ENCODE data around the gene EML6. TPM values are rescaled to one million over a fixed set of nuclear protein-coding genes. Genes with fewer than 3 reads are reported as not detected.

Gene EML6
- total and polyA plus RNA-seq, 7 donors = 0.38 to 9.3 (median 2.5) TPM

- Histone ChIP-seq H3K27me3 (ENCODE audit: insufficient read depth in 3 of 3, low read length in 2 of 3) (no peaks in the 10 kb centered on the region), H3K36me3 (ENCODE audit: insufficient read depth in 1 of 2, low read depth in 1 of 2) (no peaks in the 10 kb centered on the region), H3K27ac (no peak overlapping the region), H3K4me3 (no peak overlapping the region), H3K9me3 (no peaks in the 10 kb centered on the region), H3K4me1 (peaks cover 22% of the 10 kb centered on the region)
- ATAC-seq = no peak
- 70 to 74% (median 72%) methylated on average over 11 of the region's 11 CpGs for WGBS, 3 donors
- no peak for TF ChIP-seq CTCF (IDR thresholded peaks at IDR 0.05)
- DNase-seq = no peak
- intact Hi-C loops (cut with DNase I) = loop anchor here in 1 of 2 donors (5.0 kb wide), 1 partner anchor 275 kb away; no protein-coding TSS in a partner anchor
Measured at GRCh38 chr2:54897420-54898310, 174.2 kb downstream of the EML6 start.

- H3K27me3 ChIP-seq (ENCODE audit: insufficient read depth in 3 of 3, low read length in 2 of 3) = no peaks in the 10 kb centered on the region
- H3K36me3 ChIP-seq (ENCODE audit: insufficient read depth in 1 of 2, low read depth in 1 of 2) = no peaks in the 10 kb centered on the region
- intact Hi-C loops (cut with DNase I) = loop anchor here in 1 of 2 donors (5.0 kb wide), 1 partner anchor 274 kb away; no protein-coding TSS in a partner anchor
- DNase-seq (no peak), ATAC-seq (no peak)
- H3K9me3 ChIP-seq = no peaks in the 10 kb centered on the region
- no peak overlapping the region for H3K27ac ChIP-seq
- peaks cover 27% of the 10 kb centered on the region for H3K4me1 ChIP-seq
- no peak overlapping the region for H3K4me3 ChIP-seq
- TF ChIP-seq CTCF (IDR thresholded peaks at IDR 0.05) = no peak
- 84 to 87% (median 86%) methylated on average over 7 of the region's 7 CpGs for WGBS, 3 donors
Measured at GRCh38 chr2:54898456-54899226, 175.2 kb downstream of the EML6 start.

- Histone ChIP-seq H3K27ac (peak overlapping the region; percentile 64), H3K9me3 (no peaks in the 10 kb centered on the region), H3K36me3 (ENCODE audit: insufficient read depth in 1 of 2, low read depth in 1 of 2) (no peaks in the 10 kb centered on the region), H3K4me1 (peaks cover 35% of the 10 kb centered on the region), H3K27me3 (ENCODE audit: insufficient read depth in 3 of 3, low read length in 2 of 3) (no peaks in the 10 kb centered on the region), H3K4me3 (no peak overlapping the region)
- WGBS, 3 donors = 75 to 83% (median 76%) methylated on average over 5 of the region's 5 CpGs
- intact Hi-C loops (cut with DNase I) = loop anchor here (5.0 to 10.0 kb wide), 4 partner anchors 75 to 273 kb away; no protein-coding TSS in a partner anchor
- peak; percentile 59 for TF ChIP-seq CTCF (IDR thresholded peaks at IDR 0.05)
- ATAC-seq (peak; percentile 37 to 63 (median 47)), DNase-seq (no peak)
Measured at GRCh38 chr2:54899576-54900200, 176.2 kb downstream of the EML6 start.

GRCh38 chr2:54901224-54901986 lies 177.9 kb downstream of the EML6 start:
- no peaks in the 10 kb centered on the region for H3K9me3 ChIP-seq
- peaks cover 48% of the 10 kb centered on the region for H3K4me1 ChIP-seq
- H3K27ac ChIP-seq = peak overlapping the region; percentile 64
- no peak overlapping the region for H3K4me3 ChIP-seq
- peak in 1 of 2 donors; percentile 66 for DNase-seq
- 41 to 58% (median 46%) methylated on average over 9 of the region's 9 CpGs for WGBS, 3 donors
- H3K36me3 ChIP-seq (ENCODE audit: insufficient read depth in 1 of 2, low read depth in 1 of 2) = no peaks in the 10 kb centered on the region
- no peaks in the 10 kb centered on the region for H3K27me3 ChIP-seq (ENCODE audit: insufficient read depth in 3 of 3, low read length in 2 of 3)
- peak; percentile 31 to 63 (median 46) for ATAC-seq
- intact Hi-C loops (cut with DNase I) = loop anchor here (1.0 to 10.0 kb wide), 4 partner anchors 73 to 266 kb away; no protein-coding TSS in a partner anchor
- TF ChIP-seq CTCF (IDR thresholded peaks at IDR 0.05) = no peak

Data from psoas muscle (tissue), 8 donors.